ENCODE measurements around the gene NUP93. TPM values are rescaled to one million over a fixed set of nuclear protein-coding genes. Genes with fewer than 3 reads are reported as not detected.
A peak's percentile ranks its signal among the peaks of the same experiment; 100 is the strongest.

NUP93 gene
- total and polyA plus RNA-seq, 2 experiments from 2014 or later: 23.5 to 35.7 TPM

DNA sequence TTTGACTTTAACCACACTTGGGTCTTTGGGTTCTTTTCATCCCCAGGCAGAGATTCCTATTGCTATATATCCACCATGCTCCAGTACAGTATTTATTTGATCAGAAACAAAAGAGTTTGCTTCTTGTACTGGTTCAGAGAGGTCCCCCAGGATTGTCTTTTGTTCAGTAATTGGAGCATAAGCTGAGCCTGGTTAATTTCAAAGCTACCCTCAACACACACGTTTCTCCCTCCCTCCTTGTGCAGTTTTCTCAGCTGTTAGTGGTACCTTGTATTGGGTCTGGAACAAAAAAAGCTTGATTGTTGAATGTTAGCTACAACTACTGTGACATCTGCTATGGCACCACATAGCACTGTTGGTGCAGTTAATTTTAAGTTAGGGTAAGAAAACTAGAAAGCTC lies 50.0 kb downstream of the NUP93 start:
- no peaks in the 10 kb centered on the region for H3K27me3 ChIP-seq
- no peaks in the 10 kb centered on the region for H3K9me2 ChIP-seq (replicated peaks; ENCODE audit: insufficient read depth)
- no peaks in the 10 kb centered on the region for H4K20me1 ChIP-seq (ENCODE audit: insufficient read depth, poor library complexity, severe bottlenecking)
- H3K4me1 ChIP-seq (ENCODE audit: insufficient read depth): peaks cover 5% of the 10 kb centered on the region
- H3K27ac ChIP-seq: no peak overlapping the region
- H3K36me3 ChIP-seq (replicated peaks; ENCODE audit: insufficient read depth, low read depth): no peaks in the 10 kb centered on the region
- no peak overlapping the region for H3K4me3 ChIP-seq
- peaks cover 2% of the 10 kb centered on the region for H3K79me2 ChIP-seq
- H2AFZ ChIP-seq: no peak overlapping the region
- no peaks in the 10 kb centered on the region for H3K9me3 ChIP-seq (ENCODE audit: low read depth)
- DNase-seq (ENCODE audit: low spot score): no peak
- TF ChIP-seq CTCF (IDR thresholded peaks at IDR 0.05; ENCODE audit: poor library complexity): no peak
- H3K4me2 ChIP-seq: no peak overlapping the region
- 39% methylated on average over 1 of the region's 1 CpG for WGBS (ENCODE audit: low lambda C conversion rate, missing lambda C conversion rate)

DNA sequence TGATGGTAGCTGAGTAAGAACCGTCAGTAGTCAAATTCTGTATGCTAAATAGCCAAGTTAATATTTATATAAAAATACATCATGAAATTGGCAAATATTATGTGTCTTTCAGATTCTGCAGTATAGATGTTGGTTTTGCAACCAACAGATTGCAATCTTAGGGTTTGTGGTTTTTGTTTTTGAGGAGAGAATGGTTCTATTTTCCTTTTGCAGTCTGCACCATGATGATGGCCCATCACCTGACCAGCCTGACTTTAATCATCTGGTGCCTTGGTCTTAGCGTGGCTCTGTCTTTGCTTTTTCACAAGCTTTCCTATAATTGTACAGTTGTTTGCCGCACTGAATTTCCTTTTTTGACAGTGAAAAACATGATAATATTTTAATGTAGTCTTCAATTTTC lies 50.7 kb downstream of the NUP93 start:
- Histone ChIP-seq H3K27me3 (no peaks in the 10 kb centered on the region), H4K20me1 (ENCODE audit: insufficient read depth, poor library complexity, severe bottlenecking) (no peaks in the 10 kb centered on the region)

DNA sequence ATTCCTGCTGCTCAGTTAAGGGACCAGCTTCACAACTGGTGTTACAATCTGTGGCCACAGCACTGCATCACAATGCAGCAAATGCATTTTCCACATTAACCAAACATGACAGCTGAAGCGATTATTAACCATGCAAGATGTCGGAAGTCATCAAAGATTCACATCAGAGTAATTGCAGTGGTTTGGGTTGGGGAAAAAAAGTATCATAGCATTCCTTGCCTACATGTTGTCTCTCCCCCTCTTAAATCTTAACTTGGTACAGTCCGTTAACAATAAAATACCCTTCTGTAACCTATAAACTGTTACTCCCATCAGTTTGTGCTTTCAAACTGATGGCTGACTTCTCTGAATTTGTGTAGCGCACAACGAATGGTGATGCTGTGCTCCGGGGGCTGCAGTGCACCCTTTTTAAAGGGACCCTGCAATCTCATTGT lies 51.6 kb downstream of the NUP93 start:
- no peaks in the 10 kb centered on the region for H4K20me1 ChIP-seq (ENCODE audit: insufficient read depth, poor library complexity, severe bottlenecking)
- DNase-seq (ENCODE audit: low spot score): no peak
- no peak overlapping the region for H3K27ac ChIP-seq
- WGBS (ENCODE audit: low lambda C conversion rate, missing lambda C conversion rate): 61% methylated on average over 6 of the region's 6 CpGs
- H3K4me1 ChIP-seq (ENCODE audit: insufficient read depth): peaks cover 6% of the 10 kb centered on the region
- H3K27me3 ChIP-seq: no peaks in the 10 kb centered on the region
- H3K36me3 ChIP-seq (replicated peaks; ENCODE audit: insufficient read depth, low read depth): no peaks in the 10 kb centered on the region
- H2AFZ ChIP-seq: no peak overlapping the region
- TF ChIP-seq EZH2phosphoT487 (IDR thresholded peaks at IDR 0.05; ENCODE audit: low read depth, severe bottlenecking, unreplicated experiment) (no peak), CTCF (IDR thresholded peaks at IDR 0.05; ENCODE audit: poor library complexity) (no peak), EZH2 (IDR thresholded peaks at IDR 0.05; ENCODE audit: borderline replicate concordance) (no peak)
- no peaks in the 10 kb centered on the region for H3K9me3 ChIP-seq (ENCODE audit: low read depth)
- no peaks in the 10 kb centered on the region for H3K9me2 ChIP-seq (replicated peaks; ENCODE audit: insufficient read depth)
- H3K79me2 ChIP-seq: peaks cover 6% of the 10 kb centered on the region
- peak overlapping the region; percentile 38 for H3K4me2 ChIP-seq
- no peak overlapping the region for H3K4me3 ChIP-seq

More for the DNA sequence above, 50.7 kb downstream of the NUP93 start:
- Histone ChIP-seq H3K27ac (no peak overlapping the region), H2AFZ (no peak overlapping the region), H3K9me2 (replicated peaks; ENCODE audit: insufficient read depth) (no peaks in the 10 kb centered on the region), H3K4me1 (ENCODE audit: insufficient read depth) (peaks cover 5% of the 10 kb centered on the region), H3K4me2 (no peak overlapping the region), H3K4me3 (no peak overlapping the region), H3K36me3 (replicated peaks; ENCODE audit: insufficient read depth, low read depth) (no peaks in the 10 kb centered on the region), H3K9me3 (ENCODE audit: low read depth) (no peaks in the 10 kb centered on the region), H3K79me2 (peaks cover 6% of the 10 kb centered on the region)
- no peak for TF ChIP-seq CTCF (IDR thresholded peaks at IDR 0.05; ENCODE audit: poor library complexity)
- TF ChIP-seq EZH2phosphoT487 (IDR thresholded peaks at IDR 0.05; ENCODE audit: low read depth, severe bottlenecking, unreplicated experiment): no peak
- no peak for TF ChIP-seq EZH2 (IDR thresholded peaks at IDR 0.05; ENCODE audit: borderline replicate concordance)
- DNase-seq (ENCODE audit: low spot score): no peak
- WGBS (ENCODE audit: low lambda C conversion rate, missing lambda C conversion rate): 96% methylated on average over 3 of the region's 3 CpGs

- no peak overlapping the region for H2AFZ ChIP-seq
- H3K27me3 ChIP-seq: no peaks in the 10 kb centered on the region
- H3K9me2 ChIP-seq (replicated peaks; ENCODE audit: insufficient read depth): no peaks in the 10 kb centered on the region
- H3K27ac ChIP-seq: no peak overlapping the region
- no peak for DNase-seq (ENCODE audit: low spot score)
- peaks cover 10% of the 10 kb centered on the region for H3K4me1 ChIP-seq (ENCODE audit: insufficient read depth)
- H3K36me3 ChIP-seq (replicated peaks; ENCODE audit: insufficient read depth, low read depth): no peaks in the 10 kb centered on the region
- H3K79me2 ChIP-seq: peaks cover 6% of the 10 kb centered on the region
- no peak overlapping the region for H3K4me2 ChIP-seq
- no peak for TF ChIP-seq CTCF (IDR thresholded peaks at IDR 0.05; ENCODE audit: poor library complexity)
- no peak for TF ChIP-seq EZH2phosphoT487 (IDR thresholded peaks at IDR 0.05; ENCODE audit: low read depth, severe bottlenecking, unreplicated experiment)
- TF ChIP-seq EZH2 (IDR thresholded peaks at IDR 0.05; ENCODE audit: borderline replicate concordance): no peak
- H3K4me3 ChIP-seq: no peak overlapping the region
- WGBS (ENCODE audit: low lambda C conversion rate, missing lambda C conversion rate): 84% methylated on average over 5 of the region's 5 CpGs
- H4K20me1 ChIP-seq (ENCODE audit: insufficient read depth, poor library complexity, severe bottlenecking): no peaks in the 10 kb centered on the region
- no peaks in the 10 kb centered on the region for H3K9me3 ChIP-seq (ENCODE audit: low read depth)
Observed at GRCh38 chr16:56783344-56783743, 53.4 kb downstream of the NUP93 start.

Measured in hepatocyte (in vitro differentiated cells).